Neural cell (in vitro differentiated cells): Measurements from ENCODE around the gene KDELR1. TPM values are rescaled to one million over a fixed set of nuclear protein-coding genes. Genes with fewer than 3 reads are reported as not detected.

ENCODE experiments used
- H2AFZ ChIP-seq: fragments of 200-600, 300-800 bp; sonication (generic), shearing (Covaris generic); 2 replicates; pipeline ENCODE4 v1.6.0; 2014; ENCODE audit warnings: low read depth, mild to moderate bottlenecking, antibody characterized with exemption, low read length, moderate library complexity
- H3F3A ChIP-seq: fragments of 200-600 bp; shearing (Covaris generic); 2 replicates; pipeline ENCODE4 v1.6.1; 2016; ENCODE audit warnings: mild to moderate bottlenecking, moderate library complexity, mixed read lengths, antibody characterized with exemption, low read length; ENCODE audit not compliant: insufficient read depth, poor library complexity, severe bottlenecking
- H3K27ac ChIP-seq: fragments of 200-600, 300-800 bp; sonication (generic), shearing (Covaris generic); 2 replicates; pipeline ENCODE4 v1.5.1; 2014; ENCODE audit warnings: mild to moderate bottlenecking, low read length, moderate library complexity
- H3K27me3 ChIP-seq: fragments of 300-800, 200-600 bp; sonication (generic), shearing (Covaris generic); 2 replicates; pipeline ENCODE4 v1.6.0; 2014; ENCODE audit warnings: mild to moderate bottlenecking, low read depth, low read length, moderate library complexity; ENCODE audit not compliant: insufficient read depth
- H3K36me3 ChIP-seq: fragments of 300-800, 200-600 bp; sonication (generic), shearing (Covaris generic); 2 replicates; pipeline ENCODE4 v1.5.1; 2014; ENCODE audit warnings: mild to moderate bottlenecking, antibody characterized with exemption, low read length, moderate library complexity; ENCODE audit not compliant: insufficient read depth
- H3K4me2 ChIP-seq: fragments of 300-800, 200-600 bp; sonication (generic), shearing (Covaris generic); 2 replicates; pipeline ENCODE4 v1.6.0; 2014; ENCODE audit warnings: mild to moderate bottlenecking, low read length
- H3K4me3 ChIP-seq: fragments of 300-800, 200-600 bp; sonication (generic), shearing (Covaris generic); 2 replicates; pipeline ENCODE4 v1.5.1; 2014; ENCODE audit warnings: mild to moderate bottlenecking, low read length, moderate library complexity
- H3K79me2 ChIP-seq: fragments of 200-600 bp; shearing (Covaris generic); replicated peaks from 2 replicates; pipeline ENCODE4 v1.6.0; 2014; ENCODE audit warnings: mild to moderate bottlenecking, low read length, moderate library complexity; ENCODE audit not compliant: insufficient read depth
- H3K9ac ChIP-seq: fragments of 300-800, 200-600 bp; sonication (generic), shearing (Covaris generic); 2 replicates; pipeline ENCODE4 v1.6.1; 2016; ENCODE audit warnings: mild to moderate bottlenecking, low read length, mixed read lengths
- H3K9me2 ChIP-seq: fragments of 200-600 bp; shearing (Covaris generic); 2 replicates; pipeline ENCODE4 v1.6.1; 2016; ENCODE audit warnings: mild to moderate bottlenecking, low read length, mixed read lengths; ENCODE audit not compliant: insufficient read depth
- H3K9me3 ChIP-seq: fragments of 200-600, 300-800 bp; sonication (generic), shearing (Covaris generic); 2 replicates; pipeline ENCODE4 v1.6.1; 2016; ENCODE audit warnings: mild to moderate bottlenecking, mixed run types, low read length, moderate library complexity, mixed read lengths
- H4K20me1 ChIP-seq: fragments of 200-600 bp; shearing (Covaris generic); 2 replicates; pipeline ENCODE4 v1.6.1; 2016; ENCODE audit warnings: mild to moderate bottlenecking, mixed run types; ENCODE audit not compliant: insufficient read depth
- EP300 ChIP-seq: fragments of 450-650 bp; conservative IDR thresholded peaks from 2 replicates; pipeline ENCODE4 v1.6.1; 2014; ENCODE audit warnings: antibody characterized with exemption, mild to moderate bottlenecking, moderate library complexity; ENCODE audit not compliant: poor library complexity, severe bottlenecking
- EZH2 ChIP-seq: fragments of 200-600, 300-800 bp; shearing (Covaris generic), sonication (generic); IDR thresholded peaks from 2 replicates; pipeline ENCODE4 v1.6.1; 2014; ENCODE audit warnings: antibody characterized with exemption, low read length, borderline replicate concordance, mild to moderate bottlenecking; ENCODE audit not compliant: insufficient read depth, poor library complexity, severe bottlenecking
- MXI1 ChIP-seq: fragments of 450-650 bp; conservative IDR thresholded peaks from 2 replicates; pipeline ENCODE4 v1.6.1; 2014; ENCODE audit warnings: antibody characterized with exemption, mild to moderate bottlenecking; ENCODE audit not compliant: poor library complexity, severe bottlenecking
- POLR2AphosphoS5 ChIP-seq: IDR thresholded peaks from 2 replicates; pipeline ENCODE4 v1.6.1; 2012
- RAD21 ChIP-seq: fragments of 450-650 bp; conservative IDR thresholded peaks from 2 replicates; pipeline ENCODE4 v1.6.1; 2014; ENCODE audit warnings: antibody characterized with exemption, mild to moderate bottlenecking, moderate library complexity
- SMC3 ChIP-seq: fragments of 450-650 bp; conservative IDR thresholded peaks from 2 replicates; pipeline ENCODE4 v1.6.1; 2014; ENCODE audit warnings: antibody characterized with exemption, mild to moderate bottlenecking, moderate library complexity; ENCODE audit not compliant: poor library complexity
- TAF1 ChIP-seq: IDR thresholded peaks from 2 replicates; pipeline ENCODE4 v1.6.1; 2012; ENCODE audit warnings: low read depth
- polyA plus RNA-seq: library from polyadenylated mRNA; depleted of rRNA; stranded (reverse); fragments of >200 nt; gene quantifications from 2 replicates; pipeline ENCODE4 v1.2.3, GENCODE V29; 2014
- TF ChIP-seq, protein P1 (sequence below): IDR thresholded peaks from 2 replicates; pipeline ENCODE4 v1.6.1; 2012; ENCODE audit warnings: borderline replicate concordance
- TF ChIP-seq, protein P2 (sequence below): fragments of 450-650 bp; IDR thresholded peaks from 2 replicates; pipeline ENCODE4 v1.5.1; 2014; ENCODE audit warnings: antibody characterized with exemption, mild to moderate bottlenecking, moderate library complexity; ENCODE audit not compliant: poor library complexity, severe bottlenecking

Gene KDELR1
- polyA plus RNA-seq, 1 donor from 2014 or later, result 46.9 TPM

DNA sequence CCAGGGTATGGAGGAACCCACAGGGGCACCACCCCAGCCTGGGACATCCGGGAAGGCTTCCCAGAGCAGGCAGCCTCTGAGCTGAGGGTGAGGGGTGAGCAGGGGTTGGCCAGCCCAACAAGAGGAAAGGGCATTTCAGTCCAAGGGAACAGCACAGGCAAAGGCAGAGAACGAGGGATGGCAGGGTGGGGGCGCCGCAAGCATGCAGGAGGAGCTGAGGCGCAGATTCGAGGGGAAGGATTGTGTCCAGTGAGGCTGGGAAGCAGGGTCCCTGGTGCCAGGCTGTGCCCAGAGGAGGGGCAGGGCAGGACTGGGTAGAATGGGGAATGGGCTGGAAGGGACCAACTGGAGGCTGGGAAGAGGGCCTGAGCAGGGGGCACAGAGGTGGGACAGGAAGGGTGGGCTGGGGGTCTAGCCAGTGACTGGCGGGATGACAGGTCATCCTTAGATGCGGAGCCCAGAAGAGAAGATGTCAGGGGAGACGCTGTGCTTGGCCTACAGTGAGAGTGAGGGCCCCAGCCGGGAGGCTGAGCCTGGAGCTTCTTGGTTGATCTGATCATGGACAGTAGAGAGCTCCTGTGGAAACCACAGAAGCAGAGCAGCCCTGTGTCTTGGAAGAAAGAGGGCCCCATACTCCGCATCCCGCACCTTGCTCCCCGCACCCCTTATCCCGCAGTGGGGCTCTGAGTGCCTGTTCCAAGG, 52.4 kb downstream of the KDELR1 start:
- Histone ChIP-seq H3K27ac (no peak overlapping the region), H4K20me1 (no peaks in the 10 kb centered on the region), H3K9me3 (no peaks in the 10 kb centered on the region), H3K36me3 (no peaks in the 10 kb centered on the region), H3K4me2 (no peak overlapping the region), H3K4me3 (no peak overlapping the region), H3K27me3 (no peaks in the 10 kb centered on the region), H2AFZ (no peak overlapping the region), H3K9me2 (no peaks in the 10 kb centered on the region), H3F3A (no peaks in the 10 kb centered on the region), H3K9ac (no peak overlapping the region), H3K79me2 (no peaks in the 10 kb centered on the region)
- TF ChIP-seq SMC3 (no peak), POLR2AphosphoS5 (no peak), EP300 (no peak), TAF1 (no peak), MXI1 (no peak), RAD21 (no peak), EZH2 (no peak)
- TF ChIP-seq, protein P1, sequence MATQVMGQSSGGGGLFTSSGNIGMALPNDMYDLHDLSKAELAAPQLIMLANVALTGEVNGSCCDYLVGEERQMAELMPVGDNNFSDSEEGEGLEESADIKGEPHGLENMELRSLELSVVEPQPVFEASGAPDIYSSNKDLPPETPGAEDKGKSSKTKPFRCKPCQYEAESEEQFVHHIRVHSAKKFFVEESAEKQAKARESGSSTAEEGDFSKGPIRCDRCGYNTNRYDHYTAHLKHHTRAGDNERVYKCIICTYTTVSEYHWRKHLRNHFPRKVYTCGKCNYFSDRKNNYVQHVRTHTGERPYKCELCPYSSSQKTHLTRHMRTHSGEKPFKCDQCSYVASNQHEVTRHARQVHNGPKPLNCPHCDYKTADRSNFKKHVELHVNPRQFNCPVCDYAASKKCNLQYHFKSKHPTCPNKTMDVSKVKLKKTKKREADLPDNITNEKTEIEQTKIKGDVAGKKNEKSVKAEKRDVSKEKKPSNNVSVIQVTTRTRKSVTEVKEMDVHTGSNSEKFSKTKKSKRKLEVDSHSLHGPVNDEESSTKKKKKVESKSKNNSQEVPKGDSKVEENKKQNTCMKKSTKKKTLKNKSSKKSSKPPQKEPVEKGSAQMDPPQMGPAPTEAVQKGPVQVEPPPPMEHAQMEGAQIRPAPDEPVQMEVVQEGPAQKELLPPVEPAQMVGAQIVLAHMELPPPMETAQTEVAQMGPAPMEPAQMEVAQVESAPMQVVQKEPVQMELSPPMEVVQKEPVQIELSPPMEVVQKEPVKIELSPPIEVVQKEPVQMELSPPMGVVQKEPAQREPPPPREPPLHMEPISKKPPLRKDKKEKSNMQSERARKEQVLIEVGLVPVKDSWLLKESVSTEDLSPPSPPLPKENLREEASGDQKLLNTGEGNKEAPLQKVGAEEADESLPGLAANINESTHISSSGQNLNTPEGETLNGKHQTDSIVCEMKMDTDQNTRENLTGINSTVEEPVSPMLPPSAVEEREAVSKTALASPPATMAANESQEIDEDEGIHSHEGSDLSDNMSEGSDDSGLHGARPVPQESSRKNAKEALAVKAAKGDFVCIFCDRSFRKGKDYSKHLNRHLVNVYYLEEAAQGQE, result no peak
- TF ChIP-seq, protein P2, sequence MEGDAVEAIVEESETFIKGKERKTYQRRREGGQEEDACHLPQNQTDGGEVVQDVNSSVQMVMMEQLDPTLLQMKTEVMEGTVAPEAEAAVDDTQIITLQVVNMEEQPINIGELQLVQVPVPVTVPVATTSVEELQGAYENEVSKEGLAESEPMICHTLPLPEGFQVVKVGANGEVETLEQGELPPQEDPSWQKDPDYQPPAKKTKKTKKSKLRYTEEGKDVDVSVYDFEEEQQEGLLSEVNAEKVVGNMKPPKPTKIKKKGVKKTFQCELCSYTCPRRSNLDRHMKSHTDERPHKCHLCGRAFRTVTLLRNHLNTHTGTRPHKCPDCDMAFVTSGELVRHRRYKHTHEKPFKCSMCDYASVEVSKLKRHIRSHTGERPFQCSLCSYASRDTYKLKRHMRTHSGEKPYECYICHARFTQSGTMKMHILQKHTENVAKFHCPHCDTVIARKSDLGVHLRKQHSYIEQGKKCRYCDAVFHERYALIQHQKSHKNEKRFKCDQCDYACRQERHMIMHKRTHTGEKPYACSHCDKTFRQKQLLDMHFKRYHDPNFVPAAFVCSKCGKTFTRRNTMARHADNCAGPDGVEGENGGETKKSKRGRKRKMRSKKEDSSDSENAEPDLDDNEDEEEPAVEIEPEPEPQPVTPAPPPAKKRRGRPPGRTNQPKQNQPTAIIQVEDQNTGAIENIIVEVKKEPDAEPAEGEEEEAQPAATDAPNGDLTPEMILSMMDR, result no peak

DNA sequence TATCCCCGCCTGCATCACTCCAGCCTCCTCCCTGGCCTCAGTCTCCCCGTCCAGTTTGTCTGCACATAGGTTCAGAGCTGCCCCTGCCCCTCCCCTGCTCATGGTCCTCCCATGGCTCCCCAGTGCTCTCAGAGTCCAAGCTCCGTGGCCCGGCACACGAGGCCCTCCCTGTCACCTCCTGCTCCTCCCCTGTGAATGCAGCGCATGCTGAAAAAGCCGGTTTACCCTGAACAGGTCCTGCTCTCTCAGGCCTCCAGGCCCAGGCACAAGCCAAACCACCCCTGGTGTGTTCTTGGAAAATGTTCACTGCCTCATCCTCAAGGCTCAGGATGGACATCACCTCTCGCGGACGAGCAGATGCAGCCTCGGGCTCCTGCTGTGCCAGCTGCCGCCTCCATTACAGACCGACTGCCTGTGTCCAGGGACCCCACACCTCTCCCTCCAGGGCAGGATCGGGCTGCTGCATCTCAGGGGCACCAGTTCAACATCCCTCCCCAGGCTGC, 53.0 kb downstream of the KDELR1 start:
- no peaks in the 10 kb centered on the region for H3K79me2 ChIP-seq
- no peak overlapping the region for H3K9ac ChIP-seq
- TF ChIP-seq SMC3 (no peak), POLR2AphosphoS5 (no peak), MXI1 (no peak), TAF1 (no peak), EZH2 (no peak), EP300 (no peak), RAD21 (no peak)
- TF ChIP-seq, protein P1, result no peak
- TF ChIP-seq, protein P2, result no peak
- no peaks in the 10 kb centered on the region for H4K20me1 ChIP-seq
- H2AFZ ChIP-seq, result no peak overlapping the region
- H3K27ac ChIP-seq, result no peak overlapping the region
- no peak overlapping the region for H3K4me3 ChIP-seq
- H3F3A ChIP-seq, result no peaks in the 10 kb centered on the region
- H3K9me2 ChIP-seq, result no peaks in the 10 kb centered on the region
- no peaks in the 10 kb centered on the region for H3K9me3 ChIP-seq
- H3K4me2 ChIP-seq, result no peak overlapping the region
- H3K36me3 ChIP-seq, result no peaks in the 10 kb centered on the region
- H3K27me3 ChIP-seq, result no peaks in the 10 kb centered on the region
